ENCODE data around the gene ANAPC16.

ANAPC16 gene

GRCh38 chr10:72241691-72242252, 26.0 kb downstream of the ANAPC16 start:
- no peak overlapping the region for H3K27ac ChIP-seq
- no peaks in the 10 kb centered on the region for H3K9me3 ChIP-seq (ENCODE audit: severe bottlenecking)
- DNase-seq, result no peak
- no peak overlapping the region for H3K4me3 ChIP-seq (ENCODE audit: low read depth, low read length)
- no peaks in the 10 kb centered on the region for H3K36me3 ChIP-seq
- H3K27me3 ChIP-seq (ENCODE audit: insufficient read depth, low read depth, severe bottlenecking), result no peaks in the 10 kb centered on the region
- TF ChIP-seq, protein P1, sequence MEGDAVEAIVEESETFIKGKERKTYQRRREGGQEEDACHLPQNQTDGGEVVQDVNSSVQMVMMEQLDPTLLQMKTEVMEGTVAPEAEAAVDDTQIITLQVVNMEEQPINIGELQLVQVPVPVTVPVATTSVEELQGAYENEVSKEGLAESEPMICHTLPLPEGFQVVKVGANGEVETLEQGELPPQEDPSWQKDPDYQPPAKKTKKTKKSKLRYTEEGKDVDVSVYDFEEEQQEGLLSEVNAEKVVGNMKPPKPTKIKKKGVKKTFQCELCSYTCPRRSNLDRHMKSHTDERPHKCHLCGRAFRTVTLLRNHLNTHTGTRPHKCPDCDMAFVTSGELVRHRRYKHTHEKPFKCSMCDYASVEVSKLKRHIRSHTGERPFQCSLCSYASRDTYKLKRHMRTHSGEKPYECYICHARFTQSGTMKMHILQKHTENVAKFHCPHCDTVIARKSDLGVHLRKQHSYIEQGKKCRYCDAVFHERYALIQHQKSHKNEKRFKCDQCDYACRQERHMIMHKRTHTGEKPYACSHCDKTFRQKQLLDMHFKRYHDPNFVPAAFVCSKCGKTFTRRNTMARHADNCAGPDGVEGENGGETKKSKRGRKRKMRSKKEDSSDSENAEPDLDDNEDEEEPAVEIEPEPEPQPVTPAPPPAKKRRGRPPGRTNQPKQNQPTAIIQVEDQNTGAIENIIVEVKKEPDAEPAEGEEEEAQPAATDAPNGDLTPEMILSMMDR (IDR thresholded peaks at IDR 0.05; ENCODE audit: low read depth, low read length), result no peak

DNA sequence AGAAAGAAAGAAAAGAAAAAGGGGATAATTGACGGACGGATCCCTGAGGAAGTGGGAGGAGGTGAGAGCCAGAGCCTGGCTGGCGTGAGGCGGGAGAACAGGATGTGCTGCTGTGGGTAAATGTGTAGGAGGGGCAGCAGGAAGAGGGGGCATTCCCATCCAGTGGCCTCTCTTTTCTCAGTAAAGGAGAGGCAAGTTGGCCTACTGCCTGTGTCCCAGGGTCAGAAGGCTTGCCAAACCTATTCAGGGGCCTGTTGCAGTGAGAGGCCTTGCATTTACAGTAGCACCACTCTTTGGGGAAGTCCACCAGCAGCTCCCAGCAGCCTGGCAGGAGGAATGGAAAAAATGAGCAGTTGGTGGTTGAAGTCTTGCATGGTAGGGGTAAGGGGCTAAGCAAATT, 26.9 kb downstream of the ANAPC16 start:
- Histone ChIP-seq H3K36me3 (no peaks in the 10 kb centered on the region), H3K27me3 (ENCODE audit: insufficient read depth, low read depth, severe bottlenecking) (no peaks in the 10 kb centered on the region), H3K4me3 (ENCODE audit: low read depth, low read length) (no peak overlapping the region), H3K9me3 (ENCODE audit: severe bottlenecking) (no peaks in the 10 kb centered on the region), H3K27ac (no peak overlapping the region)
- TF ChIP-seq, protein P1 (IDR thresholded peaks at IDR 0.05; ENCODE audit: low read depth, low read length), result no peak
- no peak for DNase-seq

DNA sequence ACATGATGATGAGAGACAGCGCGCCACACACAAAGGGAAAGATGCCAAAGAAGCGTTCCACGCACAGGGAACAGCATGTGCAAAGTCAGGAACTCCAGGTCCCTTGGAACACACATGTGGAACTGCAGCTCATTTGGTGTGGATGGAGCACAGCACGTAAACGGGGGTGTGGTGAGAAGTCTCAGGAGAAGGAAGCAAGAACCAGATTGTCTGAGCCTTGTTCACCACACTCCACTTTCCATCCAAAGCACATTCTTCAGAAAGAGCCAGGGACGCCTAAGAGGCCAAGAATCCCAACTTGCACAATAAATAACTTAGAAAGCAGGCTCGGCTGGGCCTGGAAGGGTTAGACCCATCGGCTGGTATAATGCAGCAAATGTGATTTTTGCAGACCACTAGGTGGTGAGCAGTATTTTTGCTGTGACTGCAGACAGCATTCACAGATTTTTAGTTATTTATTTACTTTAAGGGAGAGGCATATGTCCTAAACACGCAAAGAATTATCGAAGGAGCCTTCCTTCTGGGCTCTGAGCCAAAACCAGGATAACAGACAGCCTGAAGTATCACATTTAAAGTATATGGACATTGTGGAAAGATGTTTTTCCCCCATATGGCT, 28.1 kb downstream of the ANAPC16 start:
- TF ChIP-seq, protein P1 (IDR thresholded peaks at IDR 0.05; ENCODE audit: low read depth, low read length), result no peak
- DNase-seq, result no peak
- no peaks in the 10 kb centered on the region for H3K27me3 ChIP-seq (ENCODE audit: insufficient read depth, low read depth, severe bottlenecking)
- no peak overlapping the region for H3K4me3 ChIP-seq (ENCODE audit: low read depth, low read length)
- H3K36me3 ChIP-seq, result no peaks in the 10 kb centered on the region
- H3K27ac ChIP-seq, result no peak overlapping the region
- no peaks in the 10 kb centered on the region for H3K9me3 ChIP-seq (ENCODE audit: severe bottlenecking)

DNA sequence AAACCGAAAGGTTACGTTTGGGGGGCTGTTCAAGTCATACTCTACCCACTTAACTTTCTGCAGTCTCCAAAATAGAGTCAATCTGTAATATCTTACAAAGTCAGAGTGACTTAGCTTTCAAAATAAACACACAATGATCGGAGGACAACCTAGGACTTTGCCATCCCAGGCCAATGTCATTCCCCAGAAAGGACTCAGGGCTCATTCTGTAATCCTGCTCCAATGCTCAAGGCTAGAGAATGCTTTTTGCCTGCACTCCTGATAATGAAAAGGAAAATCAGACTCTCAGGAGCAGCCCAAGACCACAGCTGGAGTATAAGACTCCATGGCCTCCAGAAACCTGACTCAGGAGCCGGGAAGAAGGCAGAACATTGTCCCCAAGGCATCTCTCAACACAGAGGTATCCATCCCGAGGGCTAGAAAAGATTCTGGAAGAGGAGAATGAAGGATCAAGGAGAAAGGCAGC, 28.8 kb downstream of the ANAPC16 start:
- no peaks in the 10 kb centered on the region for H3K27me3 ChIP-seq (ENCODE audit: insufficient read depth, low read depth, severe bottlenecking)
- H3K4me3 ChIP-seq (ENCODE audit: low read depth, low read length), result no peak overlapping the region
- TF ChIP-seq, protein P1 (IDR thresholded peaks at IDR 0.05; ENCODE audit: low read depth, low read length), result no peak
- no peak overlapping the region for H3K27ac ChIP-seq
- no peak for DNase-seq
- H3K36me3 ChIP-seq, result no peaks in the 10 kb centered on the region
- no peaks in the 10 kb centered on the region for H3K9me3 ChIP-seq (ENCODE audit: severe bottlenecking)

DNA sequence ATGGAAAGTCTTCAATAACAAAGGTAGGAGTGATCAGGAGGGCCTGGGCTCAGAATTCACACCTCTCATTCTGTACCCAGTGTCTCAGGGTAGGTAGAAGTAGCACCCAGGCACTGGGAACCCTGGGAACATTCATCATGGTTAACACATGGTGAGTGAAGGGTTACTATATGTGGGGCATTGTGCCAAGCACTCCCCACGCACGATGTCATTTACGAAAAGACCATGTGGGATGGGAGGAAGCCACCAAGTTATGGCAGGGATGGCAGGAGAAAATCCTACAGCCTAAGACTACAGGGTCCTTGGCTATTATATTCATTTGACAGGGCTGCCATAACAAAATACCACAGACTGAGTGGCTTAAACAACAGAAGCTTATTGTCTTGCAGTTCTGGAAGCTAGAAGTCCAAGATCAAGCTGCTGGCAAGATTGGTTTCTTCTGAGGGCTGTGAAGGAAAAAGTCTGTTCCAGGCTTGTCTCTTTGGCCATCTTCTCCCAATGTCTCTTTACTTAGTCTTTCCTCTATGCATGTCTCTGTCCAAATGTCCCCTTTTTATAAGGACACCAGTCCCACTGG, 30.2 kb downstream of the ANAPC16 start:
- Histone ChIP-seq H3K4me3 (ENCODE audit: low read depth, low read length) (no peak overlapping the region), H3K27me3 (ENCODE audit: insufficient read depth, low read depth, severe bottlenecking) (no peaks in the 10 kb centered on the region), H3K9me3 (ENCODE audit: severe bottlenecking) (no peaks in the 10 kb centered on the region), H3K36me3 (no peaks in the 10 kb centered on the region), H3K27ac (no peak overlapping the region)
- TF ChIP-seq, protein P1 (IDR thresholded peaks at IDR 0.05; ENCODE audit: low read depth, low read length), result no peak
- no peak for DNase-seq

Measured in WERI-Rb-1 (cell line).